Mammary epithelial cell (primary cell): ENCODE measurements around the gene MRE11.

Experiments used
- EZH2 ChIP-seq: IDR thresholded peaks from 2 replicates; pipeline ENCODE4 v1.6.1; 2012; ENCODE audit warnings: low read length, inconsistent platforms, borderline replicate concordance
- TF ChIP-seq, protein P1 (sequence below), 2 donors: IDR thresholded peaks in 1 of 2; conservative IDR thresholded peaks in 1 of 2; 2 replicates each; pipeline ENCODE4 v1.5.1; 2011 to 2012; ENCODE audit warnings: inconsistent platforms in 2 of 2, low read length in 2 of 2, mild to moderate bottlenecking in 2 of 2, control low read depth in 1 of 2, low read depth in 1 of 2; ENCODE audit not compliant: insufficient read depth in 1 of 2; ENCODE audit errors: extremely low read depth in 1 of 2

DNA sequence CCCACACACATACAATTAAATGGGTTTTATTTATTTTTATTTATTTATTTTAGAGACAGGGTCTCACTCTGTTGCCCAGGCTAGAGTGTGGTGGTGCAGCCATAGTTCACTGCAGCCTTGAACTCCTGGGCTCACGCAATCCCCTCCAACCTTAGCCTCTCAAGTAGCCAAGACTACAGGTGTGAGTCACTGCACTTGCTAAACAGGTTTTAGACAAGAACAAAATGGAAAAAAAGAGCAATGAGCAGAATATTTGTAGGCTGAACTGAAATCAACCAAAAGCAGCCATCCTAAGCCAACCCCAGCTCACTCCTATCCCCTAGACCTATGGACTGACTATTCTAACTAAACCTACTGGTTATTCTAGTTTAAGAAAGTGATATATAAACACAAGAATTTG is 37.8 kb downstream of the MRE11 start:
- TF ChIP-seq, protein P1, sequence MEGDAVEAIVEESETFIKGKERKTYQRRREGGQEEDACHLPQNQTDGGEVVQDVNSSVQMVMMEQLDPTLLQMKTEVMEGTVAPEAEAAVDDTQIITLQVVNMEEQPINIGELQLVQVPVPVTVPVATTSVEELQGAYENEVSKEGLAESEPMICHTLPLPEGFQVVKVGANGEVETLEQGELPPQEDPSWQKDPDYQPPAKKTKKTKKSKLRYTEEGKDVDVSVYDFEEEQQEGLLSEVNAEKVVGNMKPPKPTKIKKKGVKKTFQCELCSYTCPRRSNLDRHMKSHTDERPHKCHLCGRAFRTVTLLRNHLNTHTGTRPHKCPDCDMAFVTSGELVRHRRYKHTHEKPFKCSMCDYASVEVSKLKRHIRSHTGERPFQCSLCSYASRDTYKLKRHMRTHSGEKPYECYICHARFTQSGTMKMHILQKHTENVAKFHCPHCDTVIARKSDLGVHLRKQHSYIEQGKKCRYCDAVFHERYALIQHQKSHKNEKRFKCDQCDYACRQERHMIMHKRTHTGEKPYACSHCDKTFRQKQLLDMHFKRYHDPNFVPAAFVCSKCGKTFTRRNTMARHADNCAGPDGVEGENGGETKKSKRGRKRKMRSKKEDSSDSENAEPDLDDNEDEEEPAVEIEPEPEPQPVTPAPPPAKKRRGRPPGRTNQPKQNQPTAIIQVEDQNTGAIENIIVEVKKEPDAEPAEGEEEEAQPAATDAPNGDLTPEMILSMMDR (conservative IDR thresholded peaks at IDR 0.05 in 1 of 2, IDR thresholded peaks at IDR 0.05 in 1 of 2; ENCODE audit: extremely low read depth in 1 of 2, insufficient read depth in 1 of 2, low read depth in 1 of 2, low read length in 2 of 2) = no peak
- no peak for TF ChIP-seq EZH2
